ENCODE measurements around the gene FMNL3. TPM values are rescaled to one million over a fixed set of nuclear protein-coding genes. Genes with fewer than 3 reads are reported as not detected.

Gene FMNL3
- total and polyA plus RNA-seq, 2 of the 13 experiments (the other 11 are each of a cell fraction or from before 2014, with no cell fraction given) = 0.44 to 1.1 TPM

- TF ChIP-seq, protein P1, sequence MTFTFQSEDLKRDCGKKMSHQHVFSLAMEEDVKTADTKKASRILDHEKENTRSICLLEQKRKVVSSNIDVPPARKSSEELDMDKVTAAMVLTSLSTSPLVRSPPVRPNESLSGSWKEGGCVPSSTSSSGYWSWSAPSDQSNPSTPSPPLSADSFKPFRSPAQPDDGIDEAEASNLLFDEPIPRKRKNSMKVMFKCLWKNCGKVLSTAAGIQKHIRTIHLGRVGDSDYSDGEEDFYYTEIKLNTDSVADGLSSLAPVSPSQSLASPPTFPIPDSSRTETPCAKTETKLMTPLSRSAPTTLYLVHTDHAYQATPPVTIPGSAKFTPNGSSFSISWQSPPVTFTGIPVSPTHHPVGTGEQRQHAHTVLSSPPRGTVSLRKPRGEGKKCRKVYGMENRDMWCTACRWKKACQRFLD (CRISPR knock-in tag; IDR thresholded peaks at IDR 0.05; ENCODE audit: borderline replicate concordance) = no peak
- TF ChIP-seq TEAD2 (CRISPR knock-in tag; IDR thresholded peaks at IDR 0.05) (no peak), ZNF546 (CRISPR knock-in tag; conservative IDR thresholded peaks at IDR 0.05) (no peak), ZNF460 (CRISPR knock-in tag; IDR thresholded peaks at IDR 0.05; ENCODE audit: borderline replicate concordance) (no peak), CREB1 (IDR thresholded peaks at IDR 0.05) (no peak), CREB1 (CRISPR knock-in tag; IDR thresholded peaks at IDR 0.05) (no peak), SOX13 (IDR thresholded peaks at IDR 0.05) (no peak), SOX13 (CRISPR knock-in tag; conservative IDR thresholded peaks at IDR 0.05 in 1 of 2, IDR thresholded peaks at IDR 0.05 in 1 of 2) (no peak)
Measured at GRCh38 chr12:49744363-49744885, 37.2 kb upstream of the FMNL3 start (continued).

- ATAC-seq (peak; percentile 74), DNase-seq (ENCODE audit: low spot score) (peak; percentile 88), FAIRE-seq (peak; percentile 90)
- CTCF ChIA-PET (ENCODE audit: low intra/inter-chr PET ratio, low total read pairs) = interaction anchor here (1.6 kb wide), 1 partner anchor 36 kb away, joined by 16 read pairs; no protein-coding TSS in a partner anchor
- TSS peak; percentile 99 for BruUV-seq (replicated peaks)
- Histone ChIP-seq H4K20me1 (ENCODE audit: insufficient read depth, low read length) (peaks cover 53% of the 10 kb centered on the region), H3K4me2 (ENCODE audit: low read depth, low read length) (peak overlapping the region; percentile 64), H3K27me3 (ENCODE audit: control insufficient read depth in 1 of 2, insufficient read depth in 2 of 2, low read length in 2 of 2) (no peaks in the 10 kb centered on the region; a peak in 1 of 5 replicates), H3K4me1 (ENCODE audit: insufficient read depth, low read length) (peaks cover 51% of the 10 kb centered on the region), H3K9me3 (ENCODE audit: low read length) (no peaks in the 10 kb centered on the region), H3K79me2 (ENCODE audit: insufficient read depth, low read length) (peaks cover 54% of the 10 kb centered on the region), H3K36me3 (replicated peaks in 1 of 2; ENCODE audit: control insufficient read depth in 1 of 2, insufficient read depth in 2 of 2, low read length in 2 of 2) (peaks cover 0 to 9% of the 10 kb centered on the region in 2 experiments; a peak in 1 of 5 replicates), H2AFZ (ENCODE audit: low read length) (no peak overlapping the region), H3K27ac (ENCODE audit: extremely low read length, insufficient read depth, low read length) (peak overlapping the region; percentile 95), H3K4me3 (replicated peaks in 1 of 3; ENCODE audit: insufficient read depth in 1 of 3, low read depth in 2 of 3, low read length in 3 of 3) (peak overlapping the region; percentile 64 to 94 (median 79)), H3K9ac (ENCODE audit: insufficient read depth, low read depth, low read length) (peak overlapping the region; percentile 96)
- intact Hi-C loops (cut with micrococcal nuclease; ENCODE audit: unreplicated experiment) (no loop called here), in situ Hi-C loops (cut with HindIII; ENCODE audit: extremely low pct_ligation_motif_present, low pct_unique_long_range_greater_than_20kb) (no loop called here)
- 0% methylated on average over 7 of the region's 35 CpGs for WGBS (ENCODE audit: low lambda C conversion rate)
- POLR2A ChIA-PET = interaction anchor here (0.8 to 2.0 kb wide), 33 partner anchors 8 to 611 kb away, joined by 3 to 35 read pairs (median 6); partner anchors contain the start of genes BCDIN3D, C1QL4, FMNL3 and NCKAP5L
- TF ChIP-seq ZNF660 (CRISPR knock-in tag; IDR thresholded peaks at IDR 0.05; ENCODE audit: borderline replicate concordance, low read depth) (no peak), ZNF577 (CRISPR knock-in tag; IDR thresholded peaks at IDR 0.05; ENCODE audit: borderline replicate concordance, low read depth) (no peak), ZNF776 (CRISPR knock-in tag; IDR thresholded peaks at IDR 0.05) (no peak), ZNF687 (CRISPR knock-in tag; IDR thresholded peaks at IDR 0.05) (peak; percentile 67), ELF1 (CRISPR knock-in tag; IDR thresholded peaks at IDR 0.05) (no peak), MYPOP (CRISPR knock-in tag; IDR thresholded peaks at IDR 0.05) (no peak), PCBP1 (IDR thresholded peaks at IDR 0.05; ENCODE audit: borderline replicate concordance, low read depth, low read length) (no peak)
Measured at GRCh38 chr12:49741882-49742620, 34.8 kb upstream of the FMNL3 start.
